A673 (cell line): ENCODE data around the gene MCRIP1. TPM values are rescaled to one million over a fixed set of nuclear protein-coding genes. Genes with fewer than 3 reads are reported as not detected.

Experiments
- BruUV-seq: library from RNA; stranded (reverse); fragments of 400-500 nt; replicated peaks from 2 replicates; lab custom pipeline; 2021; lab: Mats Ljungman, UMichigan
- CTCF ChIA-PET: fragments of 300-600 bp; sonication (Branson Sonifier 250); formaldehyde crosslinking; loops from one replicate; lab custom pipeline; 2022; ENCODE audit warnings: antibody characterized with exemption; lab: Charles Lee
- POLR2A ChIA-PET: fragments of 300-600 bp; sonication (Branson Sonifier 250); formaldehyde crosslinking; loops from one replicate; lab custom pipeline; 2022; ENCODE audit warnings: antibody characterized with exemption; ENCODE audit not compliant: low non-redundant PET; lab: Charles Lee
- DNase-seq: peaks from one replicate; pipeline ENCODE4 v3.0.0-alpha.2; 2015; ENCODE audit warnings: low spot score
- H3K27ac ChIP-seq: fragments of 200-600 bp; sonication (generic); 2 replicates; pipeline ENCODE4 v1.5.1; 2016; ENCODE audit warnings: mixed run types, low read depth, mild to moderate bottlenecking, mixed read lengths, antibody characterized with exemption, low read length; ENCODE audit not compliant: poor library complexity, severe bottlenecking
- H3K27me3 ChIP-seq: fragments of 200-600 bp; sonication (generic); replicated peaks from 2 replicates; pipeline ENCODE4 v1.6.1; 2017; ENCODE audit warnings: mixed run types, low read depth, mild to moderate bottlenecking, mixed read lengths, antibody characterized with exemption, low read length; ENCODE audit not compliant: insufficient read depth, poor library complexity
- H3K36me3 ChIP-seq: fragments of 200-600 bp; sonication (generic); 2 replicates; pipeline ENCODE4 v1.6.1; 2016; ENCODE audit warnings: mixed run types, mild to moderate bottlenecking, mixed read lengths, antibody characterized with exemption, low read length; ENCODE audit not compliant: insufficient read depth, poor library complexity, severe bottlenecking
- H3K4me1 ChIP-seq: fragments of 200-600 bp; sonication (generic); 2 replicates; pipeline ENCODE4 v1.6.1; 2017; ENCODE audit warnings: mixed run types, mild to moderate bottlenecking, mixed read lengths, antibody characterized with exemption, low read length; ENCODE audit not compliant: insufficient read depth, poor library complexity, severe bottlenecking
- H3K4me3 ChIP-seq: fragments of 200-600 bp; sonication (generic); 2 replicates; pipeline ENCODE4 v1.5.1; 2016; ENCODE audit warnings: low read depth, mixed run types, mild to moderate bottlenecking, mixed read lengths, low read length; ENCODE audit not compliant: poor library complexity, severe bottlenecking
- H3K9me3 ChIP-seq: fragments of 200-600 bp; sonication (generic); 2 replicates; pipeline ENCODE4 v1.6.1; 2016; ENCODE audit warnings: mixed run types, low read depth, mild to moderate bottlenecking, mixed read lengths, antibody characterized with exemption, low read length; ENCODE audit not compliant: poor library complexity, severe bottlenecking
- CTCF ChIP-seq: fragments of 300-800, 200-600 bp; sonication (generic); conservative IDR thresholded peaks from 2 replicates; pipeline ENCODE4 v1.5.1; 2017; ENCODE audit warnings: low read depth, mild to moderate bottlenecking, antibody characterized with exemption, low read length, moderate library complexity, mixed read lengths
- EZH2 ChIP-seq: fragments of 200-600 bp; sonication (generic); IDR thresholded peaks from 2 replicates; pipeline ENCODE4 v1.6.1; 2017; ENCODE audit warnings: borderline replicate concordance, low read depth, mild to moderate bottlenecking, mixed read lengths, antibody characterized with exemption, low read length; ENCODE audit not compliant: poor library complexity, severe bottlenecking
- intact Hi-C: fragments of 100-400 bp; cut with micrococcal nuclease; formaldehyde crosslinking; loops from one replicate; pipeline ENCODE4 v1.10.0; 2022; ENCODE audit not compliant: unreplicated experiment
- total RNA-seq: library from RNA; stranded (reverse); gene quantifications from 2 replicates; pipeline ENCODE4 v1.2.3, GENCODE V29; 2021

MCRIP1 gene
- total RNA-seq, 1 experiment from 2014 or later = 126 TPM

DNA sequence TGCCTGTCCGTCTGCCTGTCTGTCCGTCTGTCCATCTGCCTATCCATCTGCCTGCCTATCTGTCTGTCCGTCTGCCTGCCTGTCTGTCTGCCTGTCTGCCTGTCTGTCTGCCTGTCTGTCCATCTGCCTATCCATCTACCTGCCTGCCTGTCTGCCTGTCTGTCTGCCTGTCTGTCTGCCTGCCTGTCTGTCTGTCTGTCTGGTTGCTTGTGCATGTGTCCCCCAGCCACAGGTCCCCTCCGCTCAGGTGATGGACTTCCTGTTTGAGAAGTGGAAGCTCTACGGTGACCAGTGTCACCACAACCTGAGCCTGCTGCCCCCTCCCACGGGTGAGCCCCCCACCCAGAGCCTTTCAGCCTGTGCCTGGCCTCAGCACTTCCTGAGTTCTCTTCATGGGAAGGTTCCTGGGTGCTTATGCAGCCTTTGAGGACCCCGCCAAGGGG lies 23.5 kb downstream of the MCRIP1 start:
- Histone ChIP-seq H3K9me3 (no peaks in the 10 kb centered on the region), H3K4me3 (no peak overlapping the region), H3K4me1 (no peaks in the 10 kb centered on the region), H3K36me3 (no peaks in the 10 kb centered on the region), H3K27ac (no peak overlapping the region), H3K27me3 (peaks cover 51% of the 10 kb centered on the region)
- intact Hi-C loops = no loop called here
- no TSS peak for BruUV-seq
- DNase-seq = no peak
- TF ChIP-seq EZH2 (no peak), CTCF (no peak)
- ChIA-PET CTCF (no interaction called here), POLR2A (no interaction called here)

DNA sequence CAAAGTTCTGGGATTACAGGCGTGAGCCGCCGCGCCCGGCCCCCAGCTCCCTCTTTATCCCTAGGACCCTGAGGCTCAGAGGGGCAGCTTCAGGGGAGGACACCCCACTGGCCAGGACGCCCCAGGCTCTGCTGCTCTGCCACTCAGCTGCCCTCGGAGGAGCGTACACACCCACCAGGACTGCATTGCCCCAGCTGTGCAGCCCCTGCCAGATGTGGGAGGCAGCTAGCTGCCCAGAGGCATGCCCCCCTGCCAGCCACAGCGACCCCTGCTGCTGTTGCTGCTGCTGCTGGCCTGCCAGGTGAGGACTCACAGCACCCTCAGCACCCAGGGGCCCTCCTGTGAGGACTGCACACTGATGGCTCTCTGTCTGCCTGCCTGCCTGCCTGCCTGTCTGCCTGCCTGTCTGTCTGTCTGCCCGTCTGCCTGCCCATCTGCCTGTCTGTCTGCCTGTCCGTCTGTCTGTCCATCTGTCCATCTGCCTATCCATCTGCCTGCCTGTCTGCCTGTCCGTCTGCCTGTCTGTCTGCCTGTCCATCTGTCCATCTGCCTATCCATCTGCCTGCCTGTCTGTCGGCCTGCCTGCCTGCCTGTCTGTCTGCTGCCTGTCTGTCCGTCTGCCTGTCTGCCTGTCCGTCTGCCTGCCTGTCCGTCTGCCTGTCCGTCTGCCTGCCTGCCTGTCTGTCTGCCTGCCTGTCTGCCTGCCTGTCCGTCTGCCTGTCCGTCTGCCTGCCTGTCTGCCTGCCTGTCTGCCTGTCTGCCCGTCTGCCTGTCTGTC lies 24.1 kb downstream of the MCRIP1 start:
- Histone ChIP-seq H3K36me3 (no peaks in the 10 kb centered on the region), H3K4me1 (no peaks in the 10 kb centered on the region), H3K27me3 (peaks cover 57% of the 10 kb centered on the region), H3K9me3 (no peaks in the 10 kb centered on the region), H3K27ac (no peak overlapping the region), H3K4me3 (no peak overlapping the region)
- ChIA-PET CTCF (interaction anchor here (0.5 kb wide), 1 partner anchor 135 kb away, joined by 5 read pairs; no protein-coding TSS in a partner anchor), POLR2A (no interaction called here)
- BruUV-seq = no TSS peak
- intact Hi-C loops = no loop called here
- no peak for TF ChIP-seq CTCF
- no peak for TF ChIP-seq EZH2
- DNase-seq = no peak

- Histone ChIP-seq H3K9me3 (no peaks in the 10 kb centered on the region), H3K4me3 (no peak overlapping the region), H3K27me3 (peaks cover 68% of the 10 kb centered on the region), H3K27ac (no peak overlapping the region), H3K36me3 (no peaks in the 10 kb centered on the region), H3K4me1 (no peaks in the 10 kb centered on the region)
- no peak for DNase-seq
- CTCF ChIA-PET = no interaction called here
- intact Hi-C loops = no loop called here
- POLR2A ChIA-PET = no interaction called here
- no TSS peak for BruUV-seq
- TF ChIP-seq EZH2 (no peak), CTCF (no peak)
Measured at GRCh38 chr17:81807839-81808238, 25.3 kb downstream of the MCRIP1 start.
